Gastroesophageal sphincter (tissue), 3 donors: Measurements from ENCODE around the gene HEXA.

Source experiments
- POLR2A ChIP-seq, 2 donors: fragments of 450-650 bp; IDR thresholded peaks; one replicate each; pipeline ENCODE4 v1.6.1; 2017; ENCODE audit warnings: antibody characterized with exemption in 2 of 2, mild to moderate bottlenecking in 2 of 2, moderate library complexity in 1 of 2
- POLR2AphosphoS5 ChIP-seq: sonication (generic); formaldehyde crosslinking; IDR thresholded peaks from one replicate; pipeline ENCODE4 v1.6.1; 2017; ENCODE audit warnings: antibody characterized with exemption
- TF ChIP-seq, protein P1 (sequence below), 4 experiments: fragments of 200-600 bp in 2 of 4; fragments of 450-650 bp in 2 of 4; sonication (generic) in 1 of 4; IDR thresholded peaks; one replicate each; pipeline ENCODE4 v1.5.1; 2017 to 2019; ENCODE audit warnings: antibody characterized with exemption in 4 of 4, mild to moderate bottlenecking in 2 of 4, moderate library complexity in 2 of 4

DNA sequence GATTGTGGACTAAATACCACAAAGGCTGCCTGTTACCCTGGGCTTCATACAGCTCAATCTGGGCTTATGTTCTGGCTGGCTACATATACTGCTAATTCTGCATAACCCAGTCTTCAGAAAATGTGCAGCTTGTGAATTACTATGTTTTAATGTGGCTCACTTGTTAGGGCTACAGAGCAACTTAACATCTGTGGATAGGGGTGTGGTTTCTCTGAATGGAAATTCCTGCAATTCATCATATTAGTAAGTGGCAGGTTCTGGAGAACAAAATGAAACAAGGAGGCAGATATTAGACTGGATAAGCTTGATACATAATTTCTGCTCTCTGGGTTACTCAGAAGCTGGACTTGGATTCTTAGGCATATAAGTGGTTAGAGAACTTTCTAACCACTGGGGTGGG is 29.0 kb upstream of the HEXA start:
- TF ChIP-seq, protein P1, sequence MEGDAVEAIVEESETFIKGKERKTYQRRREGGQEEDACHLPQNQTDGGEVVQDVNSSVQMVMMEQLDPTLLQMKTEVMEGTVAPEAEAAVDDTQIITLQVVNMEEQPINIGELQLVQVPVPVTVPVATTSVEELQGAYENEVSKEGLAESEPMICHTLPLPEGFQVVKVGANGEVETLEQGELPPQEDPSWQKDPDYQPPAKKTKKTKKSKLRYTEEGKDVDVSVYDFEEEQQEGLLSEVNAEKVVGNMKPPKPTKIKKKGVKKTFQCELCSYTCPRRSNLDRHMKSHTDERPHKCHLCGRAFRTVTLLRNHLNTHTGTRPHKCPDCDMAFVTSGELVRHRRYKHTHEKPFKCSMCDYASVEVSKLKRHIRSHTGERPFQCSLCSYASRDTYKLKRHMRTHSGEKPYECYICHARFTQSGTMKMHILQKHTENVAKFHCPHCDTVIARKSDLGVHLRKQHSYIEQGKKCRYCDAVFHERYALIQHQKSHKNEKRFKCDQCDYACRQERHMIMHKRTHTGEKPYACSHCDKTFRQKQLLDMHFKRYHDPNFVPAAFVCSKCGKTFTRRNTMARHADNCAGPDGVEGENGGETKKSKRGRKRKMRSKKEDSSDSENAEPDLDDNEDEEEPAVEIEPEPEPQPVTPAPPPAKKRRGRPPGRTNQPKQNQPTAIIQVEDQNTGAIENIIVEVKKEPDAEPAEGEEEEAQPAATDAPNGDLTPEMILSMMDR (IDR thresholded peaks at IDR 0.05) = no peak
- TF ChIP-seq POLR2A (IDR thresholded peaks at IDR 0.05) = no peak
- TF ChIP-seq POLR2AphosphoS5 = no peak
